GM12873 (cell line): Measurements from ENCODE around the gene CLASP1.

ENCODE experiments used
- CTCF ChIP-seq: IDR thresholded peaks from 2 replicates; pipeline ENCODE4 v1.5.1; 2012; ENCODE audit warnings: low read depth, mild to moderate bottlenecking, moderate library complexity, low read length, control low read depth; ENCODE audit not compliant: insufficient read depth; ENCODE audit errors: missing control alignments

CLASP1 gene

GRCh38 chr2:121476684-121477083 is 172.6 kb downstream of the CLASP1 start:
- TF ChIP-seq CTCF, result no peak

GRCh38 chr2:121475811-121476571 is 173.3 kb downstream of the CLASP1 start:
- TF ChIP-seq CTCF, result no peak

GRCh38 chr2:121473512-121473911 is 175.8 kb downstream of the CLASP1 start:
- no peak for TF ChIP-seq CTCF

- TF ChIP-seq CTCF, result no peak
These were observed 176.7 kb downstream of the CLASP1 start for GRCh38 chr2:121472470-121472993.

- TF ChIP-seq CTCF, result no peak
These were observed 177.5 kb downstream of the CLASP1 start for GRCh38 chr2:121471532-121472469.

GRCh38 chr2:121470917-121471316 is 178.3 kb downstream of the CLASP1 start:
- TF ChIP-seq CTCF, result no peak

- no peak for TF ChIP-seq CTCF
These were observed 179.9 kb downstream of the CLASP1 start for GRCh38 chr2:121469356-121469755.
